Left renal pelvis (tissue), 4 donors: ENCODE measurements around the gene CTDSP2. TPM values are rescaled to one million over a fixed set of nuclear protein-coding genes. Genes with fewer than 3 reads are reported as not detected.
"Not testable (repeated sequence)": the region's sequence is repeated elsewhere in the genome, so short reads cannot be mapped to it uniquely, and the experiment has no call there.

Experiments
- DNase-seq, 4 donors: peaks; one replicate each; pipeline ENCODE4 v3.0.0-alpha.2; 2013; ENCODE audit warnings: low read depth in 4 of 4, low spot score in 3 of 4
- polyA plus RNA-seq, 4 donors: library from polyadenylated mRNA; unstranded; fragments of 120-200 nt; gene quantifications; one replicate each; pipeline ENCODE4 v1.2.1, GENCODE V29; 2013; ENCODE audit not compliant: insufficient read length in 4 of 4

Gene CTDSP2
- polyA plus RNA-seq, 4 donors = 235 to 272 (median 260) TPM

DNA sequence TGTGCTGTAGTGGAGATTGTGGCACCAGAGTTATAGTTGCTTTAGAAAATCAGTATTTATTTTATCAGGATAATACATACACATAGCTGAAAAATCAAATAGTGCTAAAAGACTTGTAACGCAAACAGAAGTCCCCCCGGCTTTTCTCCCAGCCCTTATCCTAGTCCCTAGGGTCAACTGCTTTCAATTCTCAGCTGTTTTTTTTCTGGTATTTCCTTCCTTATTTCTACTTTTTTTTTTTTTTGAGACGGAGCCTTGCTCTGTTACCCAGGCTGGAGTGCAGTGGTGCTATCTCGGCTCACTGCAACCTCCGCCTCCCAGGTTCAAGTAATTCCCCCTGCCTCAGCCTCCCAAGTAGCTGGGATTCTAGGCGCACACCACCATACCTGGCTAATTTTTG is 8.4 kb upstream of the CTDSP2 start:
- DNase-seq = no peak

- DNase-seq = no peak
These were observed 7.5 kb upstream of the CTDSP2 start for GRCh38 chr12:57853864-57854556.

DNA sequence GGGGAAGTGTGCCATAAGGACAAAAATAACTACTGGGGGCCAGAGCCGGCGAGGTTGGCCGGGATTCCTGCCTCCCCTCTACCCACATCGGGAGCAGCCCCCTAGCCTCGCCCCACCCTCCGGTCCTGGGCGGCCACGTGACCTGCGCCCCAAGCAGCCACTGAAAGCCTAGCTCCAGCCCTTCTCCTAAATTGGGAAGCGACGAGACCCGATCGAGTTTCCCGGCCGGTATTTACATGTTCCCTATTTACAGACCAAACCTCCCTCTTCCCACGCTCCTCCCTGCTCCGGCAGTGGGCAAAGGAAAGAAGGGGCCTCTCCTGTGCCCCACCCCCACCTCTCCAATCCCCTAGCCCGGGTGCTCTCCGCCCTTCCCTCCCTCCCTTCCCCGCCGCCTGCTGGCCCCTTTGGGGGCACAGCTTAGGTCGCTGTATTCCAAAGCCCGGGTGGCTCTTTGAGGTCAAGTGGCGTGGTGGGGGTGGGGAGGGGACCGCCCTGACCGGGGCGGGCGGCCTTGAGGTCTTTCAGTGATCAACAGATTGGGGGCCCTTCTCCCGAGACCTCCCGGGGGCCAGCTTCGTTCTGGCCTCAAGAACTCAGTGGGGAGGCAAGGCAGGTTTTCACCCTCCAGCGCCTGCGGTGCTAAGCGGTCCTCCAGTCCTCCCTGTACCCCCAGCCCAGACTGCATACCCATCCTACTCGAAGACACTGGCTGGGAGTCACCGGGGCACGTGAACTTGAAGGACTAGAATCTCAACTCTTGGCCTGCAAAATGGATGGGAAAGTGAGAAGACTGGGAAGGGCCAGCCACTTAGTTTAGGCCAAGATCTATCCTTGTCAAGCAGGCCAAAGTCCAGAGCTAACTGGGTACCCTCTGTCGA is 6.3 kb upstream of the CTDSP2 start:
- peak in 1 of 4 donors; percentile 41 for DNase-seq

- no peak for DNase-seq
These were observed 5.7 kb upstream of the CTDSP2 start for GRCh38 chr12:57852200-57852599.

GRCh38 chr12:57851552-57851951 is 5.0 kb upstream of the CTDSP2 start:
- no peak for DNase-seq

GRCh38 chr12:57850854-57851430 is 4.4 kb upstream of the CTDSP2 start:
- no peak for DNase-seq

DNA sequence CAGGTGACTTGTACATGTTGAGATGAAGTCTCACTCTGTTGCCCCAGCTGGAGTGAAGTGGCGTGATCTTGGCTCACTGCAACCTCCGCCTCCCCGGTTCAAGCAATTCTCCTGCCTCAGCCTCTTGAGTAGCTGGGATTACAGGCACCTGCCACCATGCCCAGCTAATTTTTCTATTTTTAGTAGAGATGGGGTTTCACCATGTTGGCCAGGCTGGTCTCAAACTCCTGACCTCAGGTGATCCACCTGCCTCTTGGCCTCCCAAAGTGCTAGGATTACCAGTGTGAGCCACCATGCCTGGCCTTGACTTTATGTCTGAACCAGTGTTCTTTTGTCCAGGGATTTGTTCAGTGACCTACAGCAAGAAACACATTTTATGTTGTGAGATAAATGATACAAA is 2.9 kb upstream of the CTDSP2 start:
- not testable (repeated sequence) for DNase-seq

- DNase-seq = no peak
These were observed 2.5 kb upstream of the CTDSP2 start for GRCh38 chr12:57849035-57849434.

GRCh38 chr12:57848208-57848607 is 1.7 kb upstream of the CTDSP2 start:
- DNase-seq = no peak

- no peak for DNase-seq
These were observed 298 bp downstream of the CTDSP2 start for GRCh38 chr12:57846285-57846576.

DNA sequence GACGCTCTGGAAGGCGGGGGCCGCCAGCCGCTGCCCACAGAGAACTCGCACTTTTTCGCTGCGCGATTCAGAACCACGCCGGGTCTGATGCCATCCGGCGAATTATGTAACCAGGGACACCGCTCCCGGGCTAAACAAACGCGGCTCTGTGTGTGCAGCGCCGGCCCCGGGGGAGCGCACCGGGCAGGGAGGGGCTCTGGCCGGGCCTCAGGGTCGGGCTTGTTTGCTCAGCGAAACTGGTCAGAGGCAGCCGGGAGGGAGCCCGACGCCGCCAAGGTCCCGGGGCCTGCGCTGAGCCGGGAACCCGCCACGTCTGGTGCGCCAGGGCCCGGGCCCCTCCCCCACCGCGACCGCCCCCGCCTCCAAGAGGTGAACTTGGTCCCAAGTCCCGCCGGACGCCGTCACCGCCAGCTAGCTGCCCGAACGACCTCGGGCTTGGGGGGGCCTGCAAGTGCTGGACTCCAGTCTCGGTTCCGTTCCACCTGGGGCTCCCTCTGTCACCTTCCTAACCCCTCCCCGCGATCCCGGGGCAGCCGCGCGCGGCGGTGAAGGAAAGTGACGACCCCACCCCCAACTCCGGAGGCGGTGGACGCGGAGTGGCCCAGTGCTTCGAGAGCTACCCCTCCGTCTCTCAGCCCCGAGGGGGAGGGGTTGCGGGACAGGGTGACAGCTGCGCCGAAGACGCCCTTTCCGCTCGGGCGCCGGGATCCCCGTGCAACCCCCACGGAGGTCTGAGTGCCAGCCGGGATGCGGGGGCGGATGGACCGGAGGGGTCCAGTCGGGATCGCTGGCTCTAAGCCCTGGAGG is 848 bp downstream of the CTDSP2 start:
- DNase-seq = peak in 1 of 4 donors; percentile 33

DNA sequence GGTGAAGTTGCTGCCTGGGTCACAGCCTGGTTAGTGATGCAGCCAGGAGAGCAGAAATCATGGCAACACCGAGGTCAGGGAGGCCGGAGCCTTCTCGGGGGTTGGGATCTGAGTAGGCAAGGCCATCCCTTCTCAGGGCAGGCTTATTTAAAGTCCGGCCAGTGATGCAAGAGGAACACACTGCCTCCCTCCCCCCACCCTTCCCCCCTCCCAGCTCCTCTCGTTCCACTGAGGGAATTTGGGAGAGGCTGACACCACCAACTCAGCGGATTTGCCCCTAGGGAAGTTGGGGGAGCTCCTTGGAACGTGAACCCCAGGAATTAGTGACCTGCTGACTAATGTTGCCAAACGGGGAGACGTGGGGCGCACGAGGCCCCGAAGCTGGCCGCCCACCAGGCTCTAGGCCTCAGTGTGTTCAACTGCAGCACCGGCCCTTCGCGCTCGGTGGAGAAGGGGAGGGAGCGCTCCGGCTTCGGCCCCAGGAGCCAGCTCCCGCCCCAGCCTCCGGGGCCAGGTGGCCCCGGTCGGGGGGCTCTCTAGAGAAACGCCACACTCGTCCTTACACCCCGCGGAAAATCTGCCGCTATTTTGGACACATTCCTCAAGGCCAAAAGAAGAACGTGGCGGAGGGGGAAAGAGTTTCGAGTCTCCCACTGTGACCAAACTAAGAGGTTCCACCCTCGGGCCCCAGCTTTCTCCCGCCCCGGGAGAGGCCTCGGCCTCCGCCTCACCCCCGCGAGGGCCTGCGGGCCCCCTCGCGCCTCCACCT is 1.6 kb downstream of the CTDSP2 start:
- peak in 1 of 4 donors; percentile 46 for DNase-seq

DNA sequence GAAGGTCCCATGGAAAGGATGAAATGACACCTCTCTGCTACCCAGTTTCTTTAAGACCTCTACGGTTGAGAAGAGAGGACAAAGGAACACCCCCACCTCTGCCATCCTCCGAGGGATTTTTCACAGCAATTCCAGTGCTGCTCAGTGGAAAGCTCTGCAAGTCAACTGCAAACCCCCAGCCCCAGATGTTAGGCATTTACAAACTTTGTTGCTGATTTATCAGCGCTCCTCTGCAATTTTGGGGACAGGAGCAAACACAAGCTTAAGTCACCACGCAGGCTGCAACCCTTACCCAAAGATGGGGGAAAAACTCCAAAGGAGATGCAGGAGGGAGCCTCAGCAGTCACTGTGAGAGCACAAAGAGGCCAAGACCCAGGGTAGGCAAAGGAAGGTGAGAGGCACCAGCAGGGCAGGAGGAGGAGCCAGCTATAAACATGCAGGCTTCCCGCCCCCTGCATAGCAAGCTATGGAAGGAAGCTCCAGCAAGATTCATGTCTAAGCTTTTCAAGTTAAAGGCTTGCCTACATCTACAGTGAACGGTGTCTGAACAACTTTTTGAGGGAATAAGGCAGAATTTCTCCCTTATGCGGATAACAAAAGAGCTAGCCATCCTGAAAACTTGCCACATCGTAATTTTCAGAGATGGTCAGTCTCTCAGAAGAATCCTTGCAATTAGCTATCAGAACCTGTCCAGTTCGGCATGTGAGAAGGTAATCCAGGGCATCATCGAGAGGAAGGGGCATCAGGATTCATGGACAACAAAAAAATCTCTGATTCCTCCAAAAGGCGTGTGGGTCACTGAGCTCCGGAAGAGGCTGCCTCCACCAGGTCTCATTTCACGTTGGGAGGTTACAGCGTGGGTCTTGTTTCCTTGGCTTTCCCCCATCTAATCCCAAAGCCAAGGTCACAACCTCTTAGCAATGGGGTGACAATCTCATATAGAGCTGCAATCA is 3.9 kb downstream of the CTDSP2 start:
- DNase-seq = no peak

- DNase-seq = no peak
These were observed 5.1 kb downstream of the CTDSP2 start for GRCh38 chr12:57841445-57841844.

GRCh38 chr12:57840726-57841125 is 5.8 kb downstream of the CTDSP2 start:
- no peak for DNase-seq

GRCh38 chr12:57839996-57840395 is 6.5 kb downstream of the CTDSP2 start:
- DNase-seq = no peak

- no peak for DNase-seq
These were observed 7.8 kb downstream of the CTDSP2 start for GRCh38 chr12:57838594-57839302.

- no peak for DNase-seq
These were observed 8.5 kb downstream of the CTDSP2 start for GRCh38 chr12:57837864-57838562.
